HEK293T (cell line): ENCODE data around the gene FGF7.

Source experiments
- CTCF ChIA-PET: fragments of 350-600 bp; formaldehyde crosslinking; extraction: SDS; loops from one replicate; lab custom pipeline; 2021; ENCODE audit warnings: antibody characterized with exemption, inconsistent platforms; lab: Yijun Ruan, JAX
- POLR2A ChIA-PET: fragments of 350-600 bp; formaldehyde crosslinking; extraction: SDS; loops from one replicate; lab custom pipeline; 2020; ENCODE audit warnings: antibody characterized with exemption, inconsistent platforms; lab: Yijun Ruan, JAX
- DNase-seq: peaks from one replicate; pipeline ENCODE4 v3.0.0; 2012; ENCODE audit warnings: mixed read lengths; ENCODE audit errors: extremely low spot score
- ARNT ChIP-seq: fragments of 450-650 bp; IDR thresholded peaks from 2 replicates; pipeline ENCODE4 v1.6.1; 2017; ENCODE audit warnings: mild to moderate bottlenecking
- BHLHE40 ChIP-seq: fragments of 450-650 bp; IDR thresholded peaks from 2 replicates; pipeline ENCODE4 v1.6.1; 2016; ENCODE audit warnings: mild to moderate bottlenecking, moderate library complexity, borderline replicate concordance
- CTBP1 ChIP-seq: fragments of 450-650 bp; IDR thresholded peaks from 2 replicates; pipeline ENCODE4 v1.6.1; 2016; ENCODE audit warnings: borderline replicate concordance
- ELF4 ChIP-seq: fragments of 450-650 bp; IDR thresholded peaks from 2 replicates; pipeline ENCODE4 v1.6.1; 2017; ENCODE audit warnings: antibody characterized with exemption
- FOXA1 ChIP-seq: fragments of 450-650 bp; IDR thresholded peaks from 2 replicates; pipeline ENCODE4 v1.6.1; 2016; ENCODE audit warnings: mild to moderate bottlenecking
- FOXK2 ChIP-seq: fragments of 450-650 bp; IDR thresholded peaks from 2 replicates; pipeline ENCODE4 v1.6.1; 2016; ENCODE audit warnings: mild to moderate bottlenecking
- FOXM1 ChIP-seq: fragments of 450-650 bp; IDR thresholded peaks from 2 replicates; pipeline ENCODE4 v1.6.1; 2017; ENCODE audit warnings: mild to moderate bottlenecking, borderline replicate concordance
- HDGF ChIP-seq: fragments of 450-650 bp; IDR thresholded peaks from 2 replicates; pipeline ENCODE4 v1.6.1; 2017; ENCODE audit warnings: antibody characterized with exemption, borderline replicate concordance
- L3MBTL2 ChIP-seq: fragments of 450-650 bp; conservative IDR thresholded peaks from 2 replicates; pipeline ENCODE4 v1.6.1; 2016; ENCODE audit warnings: mild to moderate bottlenecking
- LEF1 ChIP-seq: fragments of 450-650 bp; IDR thresholded peaks from 2 replicates; pipeline ENCODE4 v1.6.1; 2017; ENCODE audit warnings: mild to moderate bottlenecking, borderline replicate concordance
- NFRKB ChIP-seq: fragments of 450-650 bp; IDR thresholded peaks from 2 replicates; pipeline ENCODE4 v1.6.1; 2016; ENCODE audit warnings: mild to moderate bottlenecking, moderate library complexity
- PKNOX1 ChIP-seq: fragments of 450-650 bp; IDR thresholded peaks from 2 replicates; pipeline ENCODE4 v1.6.1; 2016
- SP1 ChIP-seq: fragments of 450-650 bp; IDR thresholded peaks from 2 replicates; pipeline ENCODE4 v1.6.1; 2017
- SUZ12 ChIP-seq: fragments of 450-650 bp; IDR thresholded peaks from 2 replicates; pipeline ENCODE4 v1.6.1; 2016; ENCODE audit warnings: mild to moderate bottlenecking
- TARDBP ChIP-seq: fragments of 450-650 bp; IDR thresholded peaks from 2 replicates; pipeline ENCODE4 v1.6.1; 2016
- ZNF384 ChIP-seq: fragments of 450-650 bp; IDR thresholded peaks from 2 replicates; pipeline ENCODE4 v1.6.1; 2016

The FGF7 gene

GRCh38 chr15:49406352-49407118, 16.5 kb upstream of the FGF7 start:
- DNase-seq, result no peak
- POLR2A ChIA-PET, result no interaction called here
- CTCF ChIA-PET, result no interaction called here
- no peak for TF ChIP-seq NFRKB
- TF ChIP-seq ZNF384, result no peak
- TF ChIP-seq FOXM1, result no peak
- no peak for TF ChIP-seq ELF4
- TF ChIP-seq LEF1, result no peak
- no peak for TF ChIP-seq FOXK2
- no peak for TF ChIP-seq BHLHE40
- TF ChIP-seq PKNOX1, result no peak
- TF ChIP-seq ARNT, result no peak
- no peak for TF ChIP-seq FOXA1
- no peak for TF ChIP-seq SP1

GRCh38 chr15:49410641-49411040, 12.4 kb upstream of the FGF7 start:
- TF ChIP-seq FOXK2, result no peak
- TF ChIP-seq CTBP1, result no peak
- no peak for TF ChIP-seq ARNT
- no peak for TF ChIP-seq SP1
- TF ChIP-seq ZNF384, result no peak
- no peak for TF ChIP-seq TARDBP
- TF ChIP-seq FOXM1, result no peak
- TF ChIP-seq NFRKB, result no peak
- no peak for TF ChIP-seq SUZ12
- TF ChIP-seq HDGF, result no peak
- TF ChIP-seq L3MBTL2, result no peak
- no peak for TF ChIP-seq PKNOX1
- no peak for TF ChIP-seq ELF4
- TF ChIP-seq FOXA1, result no peak
- no peak for TF ChIP-seq BHLHE40
- TF ChIP-seq LEF1, result no peak
- ChIA-PET POLR2A (no interaction called here), CTCF (no interaction called here)
- no peak for DNase-seq

GRCh38 chr15:49412797-49413196, 10.2 kb upstream of the FGF7 start:
- POLR2A ChIA-PET, result no interaction called here
- no peak for TF ChIP-seq L3MBTL2
- TF ChIP-seq FOXM1, result no peak
- no peak for TF ChIP-seq HDGF
- no peak for TF ChIP-seq FOXK2
- no peak for TF ChIP-seq ZNF384
- TF ChIP-seq TARDBP, result no peak
- TF ChIP-seq ELF4, result no peak
- no peak for DNase-seq
- CTCF ChIA-PET, result interaction anchor here (1.2 kb wide), 1 partner anchor 9 kb away, joined by 4 read pairs; no protein-coding TSS in a partner anchor

DNA sequence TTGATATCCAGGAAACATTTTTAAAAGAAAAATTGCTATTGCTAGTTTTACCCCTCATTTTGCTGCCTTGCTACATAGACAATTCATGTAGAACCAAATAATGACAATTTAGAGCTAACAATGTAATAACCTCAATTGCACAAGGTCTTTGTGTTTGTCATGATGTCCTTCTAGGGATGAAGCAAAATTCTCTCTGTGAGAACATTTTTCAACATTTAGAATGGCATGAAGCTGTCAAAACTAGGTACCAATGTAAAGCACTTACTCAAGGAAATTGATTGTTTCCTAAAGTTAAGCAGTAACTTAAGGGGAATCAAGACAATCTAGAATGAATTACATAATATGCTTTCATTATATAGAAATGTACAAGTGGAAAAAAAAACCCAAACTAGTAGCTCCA, 7.9 kb upstream of the FGF7 start:
- ChIA-PET POLR2A (no interaction called here), CTCF (no interaction called here)
- TF ChIP-seq FOXM1, result no peak
- no peak for TF ChIP-seq TARDBP
- no peak for TF ChIP-seq CTBP1
- TF ChIP-seq ELF4, result no peak
- TF ChIP-seq SP1, result no peak
- no peak for TF ChIP-seq FOXK2
- TF ChIP-seq ARNT, result no peak
- no peak for TF ChIP-seq BHLHE40
- TF ChIP-seq ZNF384, result no peak
- no peak for TF ChIP-seq LEF1
- no peak for DNase-seq

DNA sequence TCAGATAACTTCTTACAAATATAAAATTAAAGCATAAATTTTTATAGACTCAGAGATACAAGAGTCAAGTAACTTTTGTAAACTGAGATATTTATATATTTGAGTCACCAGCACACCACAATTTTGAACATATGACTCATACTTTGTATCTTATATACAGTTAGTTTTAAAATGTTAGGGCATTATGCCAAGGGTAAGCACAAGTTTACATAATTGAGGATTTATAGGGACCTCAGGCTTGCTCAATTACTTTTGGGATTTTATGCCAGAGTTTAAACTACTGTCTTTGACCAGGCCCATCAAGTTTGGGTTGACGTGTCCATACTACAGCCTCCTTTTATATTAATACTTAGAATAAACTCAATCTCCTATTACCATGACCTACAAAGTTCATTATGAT, 7.4 kb upstream of the FGF7 start:
- ChIA-PET CTCF (no interaction called here), POLR2A (no interaction called here)
- DNase-seq, result no peak
- TF ChIP-seq CTBP1, result no peak
- no peak for TF ChIP-seq FOXM1
- TF ChIP-seq FOXA1, result no peak
- TF ChIP-seq ELF4, result no peak
- no peak for TF ChIP-seq ARNT
- no peak for TF ChIP-seq L3MBTL2
- no peak for TF ChIP-seq TARDBP
- no peak for TF ChIP-seq SUZ12

GRCh38 chr15:49418811-49419210, 4.2 kb upstream of the FGF7 start:
- no peak for DNase-seq
- POLR2A ChIA-PET, result no interaction called here
- TF ChIP-seq TARDBP (no peak), ELF4 (no peak), BHLHE40 (no peak), SUZ12 (no peak), LEF1 (no peak), NFRKB (no peak), PKNOX1 (no peak), ARNT (no peak), FOXA1 (no peak), L3MBTL2 (no peak), SP1 (no peak), HDGF (no peak)
- CTCF ChIA-PET, result no interaction called here
